Brain microvascular endothelial cell (primary cell): Measurements from ENCODE around the gene ERICH2.

Source experiments
- DNase-seq: peaks from one replicate; pipeline ENCODE4 v3.0.0-alpha.2; 2020
- H3K27ac ChIP-seq: fragments of 250-450 bp; sonication (Bioruptor Pico); 2 replicates; pipeline ENCODE4 v1.5.1; 2020; ENCODE audit warnings: mild to moderate bottlenecking, moderate library complexity
- H3K27me3 ChIP-seq: fragments of 250-450 bp; sonication (Bioruptor Pico); replicated peaks from 2 replicates; pipeline ENCODE4 v1.5.1; 2020; ENCODE audit warnings: mild to moderate bottlenecking
- H3K36me3 ChIP-seq: fragments of 250-450 bp; sonication (Bioruptor Pico); replicated peaks from 2 replicates; pipeline ENCODE4 v1.5.1; 2020; ENCODE audit warnings: mild to moderate bottlenecking
- H3K4me3 ChIP-seq: 2 replicates; pipeline ENCODE4 v1.5.1; 2011; ENCODE audit warnings: low read depth, mild to moderate bottlenecking, control low read depth, low read length, moderate library complexity
- CTCF ChIP-seq: IDR thresholded peaks from 2 replicates; pipeline ENCODE4 v1.5.1; 2011; ENCODE audit warnings: low read depth, mild to moderate bottlenecking, moderate library complexity, low read length, control low read depth, inconsistent platforms; ENCODE audit errors: missing control alignments
- in situ Hi-C: cut with HindIII; loops from 2 replicates; pipeline ENCODE4 v1.10.0; 2017; ENCODE audit warnings: low sequenced_read_pairs, low pct_ligation_motif_present

Gene ERICH2

GRCh38 chr2:170819680-170820664 is 49.8 kb downstream of the ERICH2 start:
- no peak for TF ChIP-seq CTCF
- in situ Hi-C loops = loop anchor here (25.0 kb wide), 1 partner anchor 408 kb away; no protein-coding TSS in a partner anchor
- Histone ChIP-seq H3K27ac (no peak overlapping the region), H3K27me3 (peaks cover 86% of the 10 kb centered on the region), H3K4me3 (no peak overlapping the region), H3K36me3 (no peaks in the 10 kb centered on the region)
- no peak for DNase-seq

- in situ Hi-C loops = loop anchor here (25.0 kb wide), 1 partner anchor 409 kb away; no protein-coding TSS in a partner anchor
- Histone ChIP-seq H3K4me3 (no peak overlapping the region), H3K27me3 (peaks cover 86% of the 10 kb centered on the region), H3K27ac (no peak overlapping the region), H3K36me3 (no peaks in the 10 kb centered on the region)
- no peak for TF ChIP-seq CTCF
- DNase-seq = no peak
Measured at GRCh38 chr2:170820757-170821530, 50.8 kb downstream of the ERICH2 start.

- no peak overlapping the region for H3K27ac ChIP-seq
- H3K27me3 ChIP-seq = peaks cover 85% of the 10 kb centered on the region
- TF ChIP-seq CTCF = no peak
- H3K36me3 ChIP-seq = no peaks in the 10 kb centered on the region
- in situ Hi-C loops = loop anchor here (25.0 kb wide), 1 partner anchor 409 kb away; no protein-coding TSS in a partner anchor
- no peak overlapping the region for H3K4me3 ChIP-seq
- no peak for DNase-seq
Measured at GRCh38 chr2:170821531-170822289, 51.5 kb downstream of the ERICH2 start.

GRCh38 chr2:170822290-170823087 is 52.3 kb downstream of the ERICH2 start:
- peak; percentile 49 for TF ChIP-seq CTCF
- DNase-seq = no peak
- no peak overlapping the region for H3K4me3 ChIP-seq
- in situ Hi-C loops = loop anchor here (25.0 kb wide), 1 partner anchor 410 kb away; no protein-coding TSS in a partner anchor
- H3K27ac ChIP-seq = no peak overlapping the region
- peaks cover 86% of the 10 kb centered on the region for H3K27me3 ChIP-seq
- no peaks in the 10 kb centered on the region for H3K36me3 ChIP-seq
